ENCODE results near the gene MMP11.

GRCh38 chr22:23744001-23744400 lies 28.6 kb upstream of the MMP11 start:
- no peak for TF ChIP-seq CTCF (IDR thresholded peaks at IDR 0.05; ENCODE audit: insufficient read depth, low read depth, low read length)
- no peak for TF ChIP-seq EZH2 (IDR thresholded peaks at IDR 0.05; ENCODE audit: insufficient read depth, low read length)

All from astrocyte (in vitro differentiated cells and primary cell).